Glomerular visceral epithelial cell (primary cell): Measurements from ENCODE around the gene ACVR1.
"Not testable (repeated sequence)": the region's sequence is repeated elsewhere in the genome, so short reads cannot be mapped to it uniquely, and the experiment has no call there.

Source experiments
- DNase-seq: peaks from one replicate; pipeline ENCODE4 v3.0.0-alpha.2; 2016; ENCODE audit errors: extremely low spot score

Gene ACVR1

DNA sequence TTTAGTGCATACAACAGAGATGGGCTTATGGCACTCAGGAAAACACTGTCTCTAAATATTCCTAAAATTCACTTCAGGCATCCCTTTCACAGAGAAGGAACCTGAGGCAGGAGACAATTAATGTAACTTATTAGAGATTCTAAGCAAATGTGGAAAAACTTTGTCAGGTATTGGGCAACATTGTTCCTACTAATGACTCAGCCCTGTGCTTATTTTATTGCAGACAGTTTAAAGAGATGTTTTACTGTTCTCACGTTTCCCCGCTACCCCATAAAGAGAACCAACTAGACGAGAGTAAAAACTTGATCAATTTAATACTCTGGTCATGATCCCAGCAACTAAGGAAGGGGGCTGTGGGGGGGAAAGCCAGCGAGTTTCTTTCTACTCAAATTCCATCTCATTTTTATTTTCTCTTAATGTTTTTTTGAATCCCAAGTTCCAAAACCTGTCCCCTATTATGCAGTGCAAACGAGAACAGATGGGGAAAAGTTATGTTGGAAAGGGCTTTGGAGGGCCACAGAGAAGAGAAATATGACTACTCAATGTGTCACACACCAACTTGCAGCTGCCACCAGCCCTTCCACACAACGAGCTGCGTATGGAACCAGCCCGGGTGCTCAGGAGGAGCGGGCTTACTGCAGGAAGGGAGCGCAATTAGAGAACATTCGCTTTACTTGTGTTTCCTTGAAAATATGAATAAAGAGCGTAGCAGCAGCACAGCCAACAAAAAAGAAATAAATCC, 18.7 kb upstream of the ACVR1 start:
- no peak for DNase-seq

DNA sequence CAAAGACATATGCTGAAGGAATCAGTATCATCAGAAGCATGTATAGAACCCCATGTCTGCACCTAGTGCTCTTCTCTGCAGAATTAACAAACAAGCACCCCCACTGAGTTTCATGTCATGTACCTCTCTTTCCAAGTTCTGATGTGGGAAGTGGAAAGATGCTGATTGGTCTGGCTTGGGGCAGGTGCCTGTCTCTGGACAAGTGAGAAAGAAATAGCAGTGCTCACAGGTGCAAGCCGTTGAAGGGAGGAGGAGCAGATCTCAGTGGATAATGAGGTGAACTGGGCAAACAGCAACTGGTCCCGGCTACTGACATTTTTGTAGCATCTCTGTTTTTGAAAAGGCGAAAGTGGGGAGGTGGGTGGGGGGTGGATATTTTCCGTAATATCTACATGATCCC, 17.5 kb upstream of the ACVR1 start:
- no peak for DNase-seq

GRCh38 chr2:157891643-157892041, 15.5 kb upstream of the ACVR1 start:
- DNase-seq: no peak

DNA sequence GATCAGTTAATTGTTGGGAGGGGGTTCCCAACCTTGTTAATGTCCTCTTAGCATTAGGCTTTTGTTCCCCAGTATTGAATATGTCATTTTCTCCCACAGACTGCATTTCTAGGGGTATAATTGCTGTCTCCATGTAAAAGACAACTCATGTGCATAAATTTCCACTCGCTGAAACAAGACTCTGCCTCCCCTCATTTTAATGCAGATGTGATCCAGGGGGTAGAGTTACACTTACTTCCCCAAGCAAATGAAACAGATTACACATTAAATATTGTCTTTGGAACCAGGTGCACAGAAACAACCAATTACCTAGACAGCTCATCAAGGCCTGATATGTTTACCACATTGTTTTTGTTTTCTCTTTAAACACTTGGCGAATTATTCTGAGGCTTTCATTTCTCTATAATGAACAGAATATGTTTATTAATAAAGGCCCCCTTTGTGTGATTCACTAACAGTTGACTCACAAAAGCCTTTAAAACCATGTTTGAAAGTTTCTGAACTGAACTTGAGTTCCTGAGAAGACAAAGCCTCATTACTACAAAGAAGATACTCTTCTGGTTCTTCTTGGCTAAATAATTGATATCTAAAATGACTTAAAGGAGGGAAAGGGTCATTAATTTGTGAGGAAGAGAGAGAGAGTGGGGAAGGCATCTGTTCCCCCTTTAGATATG, 15.0 kb upstream of the ACVR1 start:
- DNase-seq: no peak

- DNase-seq: no peak
Observed at GRCh38 chr2:157887946-157888345, 11.8 kb upstream of the ACVR1 start.

DNA sequence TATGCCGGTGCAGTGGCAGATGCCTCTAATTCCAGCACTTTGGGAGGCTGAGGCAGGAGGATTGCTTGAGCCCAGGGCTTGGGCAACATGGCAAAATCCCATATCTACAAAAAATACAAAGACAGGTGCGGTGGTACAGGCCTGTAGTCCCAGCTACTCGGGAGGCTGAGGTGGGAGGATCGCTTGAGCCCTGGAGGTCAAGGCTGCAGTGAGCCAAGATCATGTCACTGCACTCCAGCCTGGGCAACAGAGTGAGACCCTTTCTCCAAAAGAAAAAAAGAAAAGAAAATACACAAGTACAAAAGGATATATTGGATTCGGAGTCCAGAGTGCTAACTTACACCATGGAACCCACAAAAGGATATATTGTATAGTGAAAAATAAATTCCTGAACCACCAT, 8.4 kb upstream of the ACVR1 start:
- not testable (repeated sequence) for DNase-seq

GRCh38 chr2:157880927-157881326, 4.8 kb upstream of the ACVR1 start:
- no peak for DNase-seq

DNA sequence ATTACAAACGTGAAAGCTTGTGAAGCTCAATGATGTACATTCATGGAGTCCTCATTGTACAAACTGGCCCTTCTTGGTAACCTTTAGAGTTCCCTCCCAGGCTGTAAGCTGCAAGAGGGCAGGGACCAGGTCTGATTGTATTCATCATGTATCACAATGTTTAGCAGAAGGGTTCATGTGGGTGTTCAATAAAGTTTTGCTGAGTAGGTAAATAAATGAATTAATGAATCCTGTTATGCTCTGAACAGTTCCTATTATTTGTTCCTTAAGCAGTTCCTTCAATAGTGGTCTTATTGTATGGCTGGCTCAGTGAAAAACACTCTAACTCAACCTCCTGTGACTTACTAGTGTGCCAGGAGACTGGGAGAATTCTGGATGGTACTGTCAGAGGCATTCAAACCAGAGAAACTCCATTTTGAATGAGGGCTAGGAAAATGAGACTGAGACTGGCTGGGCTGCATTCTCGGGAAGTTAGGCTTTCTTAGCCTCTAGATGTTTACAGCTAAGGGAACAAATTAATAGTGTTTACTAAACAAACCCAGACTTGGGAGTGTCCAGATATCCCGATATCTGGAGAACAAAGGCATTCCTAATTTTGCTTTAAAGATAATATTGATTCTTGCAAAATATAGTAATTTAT, 1.8 kb upstream of the ACVR1 start:
- DNase-seq: no peak

DNA sequence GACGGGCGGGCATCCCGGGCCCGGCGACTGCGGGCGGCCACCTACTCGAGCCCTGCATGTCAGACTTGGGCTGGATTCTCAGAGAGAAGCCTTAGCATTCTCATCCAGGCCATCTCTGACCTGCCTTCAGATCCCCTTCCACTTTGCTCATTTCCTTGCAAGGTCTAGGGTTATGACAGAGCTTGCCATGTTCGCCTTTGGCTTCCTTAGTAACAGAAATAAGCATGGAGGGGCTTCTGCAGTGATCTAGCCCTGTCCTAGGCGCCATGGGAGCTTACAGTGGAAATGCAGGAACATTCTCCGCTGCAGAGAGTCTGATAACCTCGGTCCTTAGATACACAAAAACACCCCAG, 632 bp upstream of the ACVR1 start:
- no peak for DNase-seq

GRCh38 chr2:157875641-157876065, 477 bp downstream of the ACVR1 start:
- DNase-seq: no peak

DNA sequence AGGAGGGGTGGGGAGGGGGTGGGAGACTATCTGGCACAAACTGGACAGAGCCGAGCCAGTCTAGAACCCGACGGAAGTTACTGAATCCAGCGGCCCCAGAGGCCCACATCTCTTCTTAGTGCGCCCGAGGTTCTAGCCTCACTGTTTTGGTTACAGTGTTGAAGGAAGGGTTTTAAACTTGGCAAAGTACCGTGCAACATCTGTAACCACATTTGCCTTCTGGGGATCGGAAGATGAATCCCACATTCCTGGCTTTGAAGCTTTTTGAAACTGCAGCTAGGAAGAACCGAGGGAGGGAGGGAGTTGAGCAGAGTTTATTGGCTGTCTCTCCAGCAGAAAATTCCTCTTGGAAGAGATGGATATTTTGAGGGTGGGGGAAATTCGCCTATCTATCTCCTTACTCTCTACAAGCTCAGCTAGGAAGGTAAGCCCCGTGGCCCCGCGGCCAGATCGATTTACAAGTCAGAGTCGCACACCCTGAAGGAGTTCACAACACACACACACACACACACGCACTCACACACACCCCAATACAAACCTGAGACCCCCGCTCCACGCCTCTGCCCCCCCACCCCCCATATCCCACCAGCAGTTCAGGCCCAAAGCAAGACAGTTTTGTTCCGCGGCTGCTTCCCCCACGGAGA, 1.0 kb downstream of the ACVR1 start:
- DNase-seq: peak; percentile 68

GRCh38 chr2:157874348-157874747, 1.8 kb downstream of the ACVR1 start:
- no peak for DNase-seq

DNA sequence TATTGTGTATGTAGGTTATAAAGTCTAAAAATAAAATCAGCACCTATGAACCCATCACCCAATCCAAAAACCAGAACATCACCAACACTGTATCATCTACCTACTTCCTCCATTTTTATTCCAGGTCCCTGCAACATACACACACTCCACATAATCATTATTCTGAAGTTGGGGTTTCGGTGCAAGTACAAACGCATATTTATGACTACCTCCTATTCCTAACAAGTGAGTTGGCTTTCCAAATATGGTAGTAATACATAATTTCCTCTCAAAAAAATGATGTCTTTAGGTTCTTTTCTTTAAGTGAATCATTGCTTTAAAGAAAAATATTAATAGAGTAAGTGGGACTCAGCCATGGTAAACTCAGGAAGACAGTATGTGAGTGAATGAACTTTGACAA, 3.3 kb downstream of the ACVR1 start:
- DNase-seq: no peak

DNA sequence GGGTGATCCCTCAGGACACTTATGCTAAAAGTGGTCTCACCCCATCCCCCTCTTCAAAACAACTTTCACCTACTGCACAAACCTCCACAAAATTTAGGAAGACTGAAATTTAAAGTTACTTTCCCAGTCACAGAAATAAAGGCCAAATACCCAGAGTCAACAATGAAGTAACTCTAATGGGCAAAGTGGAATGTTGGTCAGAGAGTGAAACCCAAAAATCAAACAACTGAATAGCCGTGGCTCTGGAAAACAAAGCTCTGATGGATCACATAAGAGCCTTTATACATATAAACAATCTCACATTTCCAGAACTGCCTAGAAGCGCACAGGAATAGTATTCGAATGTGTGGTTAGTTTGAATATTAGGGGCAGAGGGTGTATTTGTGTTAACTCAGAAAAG, 4.7 kb downstream of the ACVR1 start:
- DNase-seq: no peak

DNA sequence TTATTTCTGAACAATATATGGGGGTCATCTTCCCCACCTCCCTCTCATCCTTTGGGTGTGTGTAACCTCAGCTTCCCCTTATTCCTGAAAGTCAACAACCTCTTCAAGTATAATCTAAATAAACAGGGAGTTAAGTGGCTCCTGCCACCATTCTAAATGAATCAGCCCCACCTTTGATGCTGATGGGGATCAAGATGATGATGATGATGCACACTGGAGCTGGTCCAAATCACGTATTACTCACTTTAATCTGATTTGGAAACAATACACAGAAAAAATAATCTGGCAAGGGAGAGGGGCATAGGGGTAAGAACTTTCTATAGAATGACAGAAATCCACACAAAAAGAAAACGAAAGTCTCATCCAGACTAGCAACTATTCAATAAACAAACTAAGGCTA, 7.1 kb downstream of the ACVR1 start:
- no peak for DNase-seq

- no peak for DNase-seq
Observed at GRCh38 chr2:157867703-157868102, 8.4 kb downstream of the ACVR1 start.

- DNase-seq: no peak
Observed at GRCh38 chr2:157866666-157867642, 9.2 kb downstream of the ACVR1 start.

DNA sequence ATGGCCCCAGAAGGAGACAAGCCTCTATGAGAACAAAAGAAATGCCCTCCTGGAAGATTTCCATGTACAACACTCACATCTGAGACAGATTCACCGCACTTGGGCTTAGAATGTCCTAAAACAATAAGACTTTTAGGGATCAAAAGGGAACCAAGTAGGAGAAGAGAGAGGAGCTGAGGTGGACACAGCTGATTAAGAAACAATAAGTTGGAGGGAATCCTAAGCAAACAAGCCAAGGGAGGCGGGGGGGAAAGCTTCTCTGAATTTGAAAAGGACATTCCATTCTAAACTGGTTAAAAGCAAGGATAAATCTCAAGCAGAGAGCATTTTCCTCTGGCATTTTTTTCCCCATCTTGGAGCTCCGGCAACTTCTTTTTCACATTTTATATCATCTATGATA, 9.9 kb downstream of the ACVR1 start:
- DNase-seq: no peak

- no peak for DNase-seq
Observed at GRCh38 chr2:157864857-157865430, 11.2 kb downstream of the ACVR1 start.

GRCh38 chr2:157858846-157859245, 17.3 kb downstream of the ACVR1 start:
- no peak for DNase-seq

DNA sequence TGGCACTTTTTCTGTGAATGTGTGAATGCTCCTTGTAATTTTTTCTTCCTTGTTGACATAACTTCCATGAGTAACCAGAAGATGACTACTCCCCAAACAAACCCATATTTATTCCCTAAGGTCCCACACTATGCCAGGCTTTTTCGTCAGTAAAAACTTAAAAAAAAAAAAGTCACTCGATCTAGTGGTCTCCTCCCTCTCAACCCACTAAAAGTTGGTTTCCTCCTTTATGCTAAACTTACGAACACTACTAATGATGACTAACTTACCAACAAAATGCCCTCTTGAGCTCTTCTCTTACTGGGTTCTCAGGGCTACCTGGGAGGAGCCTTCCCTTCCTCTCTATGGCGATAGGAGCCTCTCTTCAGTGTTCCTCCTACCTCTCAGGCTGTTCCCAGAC, 18.2 kb downstream of the ACVR1 start:
- no peak for DNase-seq
